ENCODE data around the gene ODAD2. TPM values are rescaled to one million over a fixed set of nuclear protein-coding genes. Genes with fewer than 3 reads are reported as not detected.

Gene ODAD2
- total RNA-seq, 1 experiment from 2014 or later: not detected

DNA sequence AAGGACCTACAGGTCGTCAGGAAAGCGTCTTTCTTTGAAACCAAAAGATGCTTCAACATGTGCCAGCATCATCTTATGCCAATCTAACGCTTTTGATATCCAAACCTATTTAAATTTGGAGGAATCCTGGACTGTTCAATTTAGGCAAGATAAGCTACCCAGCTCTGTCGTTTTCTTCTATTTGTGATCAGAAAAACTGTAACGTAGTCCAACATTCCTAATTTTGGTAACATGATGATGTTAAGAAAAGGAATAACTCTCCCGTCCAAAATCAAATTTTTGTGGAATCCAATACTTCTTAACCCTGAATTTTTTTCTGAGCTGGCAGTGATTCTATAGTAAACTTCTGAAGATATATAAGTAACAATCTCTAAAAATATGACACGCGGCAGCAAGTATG lies 160.0 kb downstream of the ODAD2 start:
- Histone ChIP-seq H3K4me3 (ENCODE audit: low read depth in 2 of 2, low read length in 2 of 2) (no peak overlapping the region), H3K27ac (ENCODE audit: low read length) (no peak overlapping the region), H3K9me3 (ENCODE audit: control insufficient read depth, insufficient read depth, low read depth, low read length) (no peaks in the 10 kb centered on the region), H3K36me3 (ENCODE audit: control insufficient read depth, insufficient read depth, low read length) (no peaks in the 10 kb centered on the region), H3K27me3 (ENCODE audit: control insufficient read depth, insufficient read depth, low read length) (no peaks in the 10 kb centered on the region), H3K4me1 (ENCODE audit: control insufficient read depth, insufficient read depth, low read length) (no peaks in the 10 kb centered on the region)
- BruUV-seq (replicated peaks): no TSS peak
- ChIA-PET CTCF (no interaction called here), POLR2A (no interaction called here)
- TF ChIP-seq TCF7L2 (IDR thresholded peaks at IDR 0.05; ENCODE audit: low read depth, low read length) (no peak), POLR2AphosphoS5 (IDR thresholded peaks at IDR 0.05; ENCODE audit: low read depth, low read length) (no peak), SIN3A (IDR thresholded peaks at IDR 0.05; ENCODE audit: borderline replicate concordance, insufficient read depth, low read depth, low read length) (no peak)
- TF ChIP-seq, protein P1, sequence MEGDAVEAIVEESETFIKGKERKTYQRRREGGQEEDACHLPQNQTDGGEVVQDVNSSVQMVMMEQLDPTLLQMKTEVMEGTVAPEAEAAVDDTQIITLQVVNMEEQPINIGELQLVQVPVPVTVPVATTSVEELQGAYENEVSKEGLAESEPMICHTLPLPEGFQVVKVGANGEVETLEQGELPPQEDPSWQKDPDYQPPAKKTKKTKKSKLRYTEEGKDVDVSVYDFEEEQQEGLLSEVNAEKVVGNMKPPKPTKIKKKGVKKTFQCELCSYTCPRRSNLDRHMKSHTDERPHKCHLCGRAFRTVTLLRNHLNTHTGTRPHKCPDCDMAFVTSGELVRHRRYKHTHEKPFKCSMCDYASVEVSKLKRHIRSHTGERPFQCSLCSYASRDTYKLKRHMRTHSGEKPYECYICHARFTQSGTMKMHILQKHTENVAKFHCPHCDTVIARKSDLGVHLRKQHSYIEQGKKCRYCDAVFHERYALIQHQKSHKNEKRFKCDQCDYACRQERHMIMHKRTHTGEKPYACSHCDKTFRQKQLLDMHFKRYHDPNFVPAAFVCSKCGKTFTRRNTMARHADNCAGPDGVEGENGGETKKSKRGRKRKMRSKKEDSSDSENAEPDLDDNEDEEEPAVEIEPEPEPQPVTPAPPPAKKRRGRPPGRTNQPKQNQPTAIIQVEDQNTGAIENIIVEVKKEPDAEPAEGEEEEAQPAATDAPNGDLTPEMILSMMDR (IDR thresholded peaks at IDR 0.05): no peak
- TF ChIP-seq, protein P2, sequence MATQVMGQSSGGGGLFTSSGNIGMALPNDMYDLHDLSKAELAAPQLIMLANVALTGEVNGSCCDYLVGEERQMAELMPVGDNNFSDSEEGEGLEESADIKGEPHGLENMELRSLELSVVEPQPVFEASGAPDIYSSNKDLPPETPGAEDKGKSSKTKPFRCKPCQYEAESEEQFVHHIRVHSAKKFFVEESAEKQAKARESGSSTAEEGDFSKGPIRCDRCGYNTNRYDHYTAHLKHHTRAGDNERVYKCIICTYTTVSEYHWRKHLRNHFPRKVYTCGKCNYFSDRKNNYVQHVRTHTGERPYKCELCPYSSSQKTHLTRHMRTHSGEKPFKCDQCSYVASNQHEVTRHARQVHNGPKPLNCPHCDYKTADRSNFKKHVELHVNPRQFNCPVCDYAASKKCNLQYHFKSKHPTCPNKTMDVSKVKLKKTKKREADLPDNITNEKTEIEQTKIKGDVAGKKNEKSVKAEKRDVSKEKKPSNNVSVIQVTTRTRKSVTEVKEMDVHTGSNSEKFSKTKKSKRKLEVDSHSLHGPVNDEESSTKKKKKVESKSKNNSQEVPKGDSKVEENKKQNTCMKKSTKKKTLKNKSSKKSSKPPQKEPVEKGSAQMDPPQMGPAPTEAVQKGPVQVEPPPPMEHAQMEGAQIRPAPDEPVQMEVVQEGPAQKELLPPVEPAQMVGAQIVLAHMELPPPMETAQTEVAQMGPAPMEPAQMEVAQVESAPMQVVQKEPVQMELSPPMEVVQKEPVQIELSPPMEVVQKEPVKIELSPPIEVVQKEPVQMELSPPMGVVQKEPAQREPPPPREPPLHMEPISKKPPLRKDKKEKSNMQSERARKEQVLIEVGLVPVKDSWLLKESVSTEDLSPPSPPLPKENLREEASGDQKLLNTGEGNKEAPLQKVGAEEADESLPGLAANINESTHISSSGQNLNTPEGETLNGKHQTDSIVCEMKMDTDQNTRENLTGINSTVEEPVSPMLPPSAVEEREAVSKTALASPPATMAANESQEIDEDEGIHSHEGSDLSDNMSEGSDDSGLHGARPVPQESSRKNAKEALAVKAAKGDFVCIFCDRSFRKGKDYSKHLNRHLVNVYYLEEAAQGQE (IDR thresholded peaks at IDR 0.05; ENCODE audit: insufficient read depth in 1 of 2, low read depth in 2 of 2, low read length in 1 of 2): no peak
- ATAC-seq: no peak
- intact Hi-C loops (cut with micrococcal nuclease; ENCODE audit: unreplicated experiment): no loop called here
- no peak for DNase-seq (ENCODE audit: low read depth, low spot score)
- in situ Hi-C loops (cut with HindIII; ENCODE audit: low pct_unique_long_range_greater_than_20kb, low sequenced_read_pairs): no loop called here

DNA sequence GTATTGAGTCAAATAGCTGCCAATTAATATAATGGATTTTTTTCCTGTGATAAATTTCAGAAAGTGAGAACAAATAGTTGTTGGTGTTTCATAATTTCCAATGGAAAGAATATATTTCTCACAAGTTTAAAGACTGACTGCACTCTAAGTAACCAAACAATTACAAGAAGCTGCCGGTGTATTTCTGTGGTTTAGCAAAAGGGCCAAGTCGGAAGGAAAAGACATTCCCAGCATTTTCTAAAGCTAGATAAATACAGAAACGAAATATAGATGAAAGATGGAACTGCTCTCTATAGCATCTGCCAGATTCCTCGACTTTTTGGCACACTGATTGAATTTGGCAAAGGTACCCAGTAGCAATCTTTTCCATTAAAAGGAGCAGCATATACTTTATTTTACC lies 160.5 kb downstream of the ODAD2 start:
- no peaks in the 10 kb centered on the region for H3K36me3 ChIP-seq (ENCODE audit: control insufficient read depth, insufficient read depth, low read length)
- POLR2A ChIA-PET: no interaction called here
- in situ Hi-C loops (cut with HindIII; ENCODE audit: low pct_unique_long_range_greater_than_20kb, low sequenced_read_pairs): no loop called here
- TF ChIP-seq SIN3A (IDR thresholded peaks at IDR 0.05; ENCODE audit: borderline replicate concordance, insufficient read depth, low read depth, low read length): no peak
- TF ChIP-seq, protein P1 (IDR thresholded peaks at IDR 0.05): no peak
- H3K27me3 ChIP-seq (ENCODE audit: control insufficient read depth, insufficient read depth, low read length): no peaks in the 10 kb centered on the region
- CTCF ChIA-PET: no interaction called here
- no peak overlapping the region for H3K27ac ChIP-seq (ENCODE audit: low read length)
- H3K4me3 ChIP-seq (ENCODE audit: low read depth in 2 of 2, low read length in 2 of 2): no peak overlapping the region
- no peaks in the 10 kb centered on the region for H3K9me3 ChIP-seq (ENCODE audit: control insufficient read depth, insufficient read depth, low read depth, low read length)
- intact Hi-C loops (cut with micrococcal nuclease; ENCODE audit: unreplicated experiment): no loop called here
- DNase-seq (ENCODE audit: low read depth, low spot score) (no peak), ATAC-seq (no peak)
- no peaks in the 10 kb centered on the region for H3K4me1 ChIP-seq (ENCODE audit: control insufficient read depth, insufficient read depth, low read length)
- BruUV-seq (replicated peaks): no TSS peak

DNA sequence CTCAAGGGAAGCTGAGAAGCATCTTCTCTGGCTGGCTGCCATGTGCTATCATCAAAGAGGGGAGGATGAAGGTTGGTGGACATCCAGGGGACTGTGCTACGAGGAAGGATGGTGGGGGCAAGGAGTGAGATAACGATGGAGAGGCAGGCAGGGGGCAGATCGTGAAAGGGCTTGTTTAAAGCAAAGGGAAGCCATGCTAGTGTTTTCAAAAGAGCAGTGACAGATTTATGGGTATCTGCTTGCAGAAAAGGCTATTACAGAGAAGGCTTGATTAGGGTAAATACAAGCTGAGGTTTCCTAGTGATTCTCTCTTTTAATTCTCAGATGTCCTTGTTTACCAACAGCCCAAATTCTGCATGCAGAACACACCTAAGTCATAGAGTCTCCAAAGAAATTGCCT lies 164.4 kb downstream of the ODAD2 start:
- in situ Hi-C loops (cut with HindIII; ENCODE audit: low pct_unique_long_range_greater_than_20kb, low sequenced_read_pairs): no loop called here
- no TSS peak for BruUV-seq (replicated peaks)

More for the DNA sequence above, 164.4 kb downstream of the ODAD2 start:
- TF ChIP-seq TCF7L2 (IDR thresholded peaks at IDR 0.05; ENCODE audit: low read depth, low read length) (no peak), SIN3A (IDR thresholded peaks at IDR 0.05; ENCODE audit: borderline replicate concordance, insufficient read depth, low read depth, low read length) (no peak), POLR2AphosphoS5 (IDR thresholded peaks at IDR 0.05; ENCODE audit: low read depth, low read length) (no peak)
- TF ChIP-seq, protein P2 (IDR thresholded peaks at IDR 0.05; ENCODE audit: insufficient read depth in 1 of 2, low read depth in 2 of 2, low read length in 1 of 2): no peak
- TF ChIP-seq, protein P1 (IDR thresholded peaks at IDR 0.05): no peak
- POLR2A ChIA-PET: no interaction called here
- Histone ChIP-seq H3K9me3 (ENCODE audit: control insufficient read depth, insufficient read depth, low read depth, low read length) (no peaks in the 10 kb centered on the region), H3K4me3 (ENCODE audit: low read depth in 2 of 2, low read length in 2 of 2) (no peak overlapping the region), H3K27me3 (ENCODE audit: control insufficient read depth, insufficient read depth, low read length) (no peaks in the 10 kb centered on the region), H3K4me1 (ENCODE audit: control insufficient read depth, insufficient read depth, low read length) (no peaks in the 10 kb centered on the region), H3K36me3 (ENCODE audit: control insufficient read depth, insufficient read depth, low read length) (no peaks in the 10 kb centered on the region), H3K27ac (ENCODE audit: low read length) (no peak overlapping the region)
- intact Hi-C loops (cut with micrococcal nuclease; ENCODE audit: unreplicated experiment): no loop called here
- DNase-seq (ENCODE audit: low read depth, low spot score) (no peak), ATAC-seq (no peak)
- CTCF ChIA-PET: no interaction called here
